ENCODE results near the gene TGFB1. TPM values are rescaled to one million over a fixed set of nuclear protein-coding genes. Genes with fewer than 3 reads are reported as not detected.
A peak's percentile ranks its signal among the peaks of the same experiment; 100 is the strongest.

Gene TGFB1
- total RNA-seq, 1 donor from 2014 or later: 244 TPM

GRCh38 chr19:41320568-41320967 is 33.2 kb downstream of the TGFB1 start:
- H3K9me3 Mint-ChIP-seq (ENCODE audit: unreplicated experiment): no peaks in the 10 kb centered on the region
- peaks cover 33% of the 10 kb centered on the region for H3K36me3 Mint-ChIP-seq (ENCODE audit: unreplicated experiment)
- H3K4me3 Mint-ChIP-seq (ENCODE audit: unreplicated experiment): no peak overlapping the region
- H3K27me3 Mint-ChIP-seq (ENCODE audit: unreplicated experiment): no peaks in the 10 kb centered on the region
- H3K4me1 Mint-ChIP-seq (ENCODE audit: unreplicated experiment): peaks cover 58% of the 10 kb centered on the region
- no peak for TF ChIP-seq CTCF (IDR thresholded peaks at IDR 0.05)
- peak overlapping the region; percentile 100 for H3K27ac Mint-ChIP-seq (ENCODE audit: unreplicated experiment)
- DNase-seq (ENCODE audit: extremely low spot score, unreplicated experiment): no peak

GRCh38 chr19:41320185-41320518 is 33.6 kb downstream of the TGFB1 start:
- no peak for DNase-seq (ENCODE audit: extremely low spot score, unreplicated experiment)
- no peaks in the 10 kb centered on the region for H3K27me3 Mint-ChIP-seq (ENCODE audit: unreplicated experiment)
- H3K4me3 Mint-ChIP-seq (ENCODE audit: unreplicated experiment): no peak overlapping the region
- peaks cover 33% of the 10 kb centered on the region for H3K36me3 Mint-ChIP-seq (ENCODE audit: unreplicated experiment)
- H3K4me1 Mint-ChIP-seq (ENCODE audit: unreplicated experiment): peaks cover 54% of the 10 kb centered on the region
- no peak for TF ChIP-seq CTCF (IDR thresholded peaks at IDR 0.05)
- peak overlapping the region; percentile 47 for H3K27ac Mint-ChIP-seq (ENCODE audit: unreplicated experiment)
- H3K9me3 Mint-ChIP-seq (ENCODE audit: unreplicated experiment): no peaks in the 10 kb centered on the region

GRCh38 chr19:41319500-41320184 is 34.1 kb downstream of the TGFB1 start:
- Mint-ChIP-seq H3K27me3 (ENCODE audit: unreplicated experiment) (no peaks in the 10 kb centered on the region), H3K4me3 (ENCODE audit: unreplicated experiment) (no peak overlapping the region), H3K27ac (ENCODE audit: unreplicated experiment) (peak overlapping the region; percentile 47), H3K36me3 (ENCODE audit: unreplicated experiment) (peaks cover 33% of the 10 kb centered on the region), H3K9me3 (ENCODE audit: unreplicated experiment) (no peaks in the 10 kb centered on the region), H3K4me1 (ENCODE audit: unreplicated experiment) (peaks cover 48% of the 10 kb centered on the region)
- no peak for TF ChIP-seq CTCF (IDR thresholded peaks at IDR 0.05)
- no peak for DNase-seq (ENCODE audit: extremely low spot score, unreplicated experiment)

GRCh38 chr19:41318696-41319499 is 34.8 kb downstream of the TGFB1 start:
- Mint-ChIP-seq H3K4me3 (ENCODE audit: unreplicated experiment) (no peak overlapping the region), H3K27me3 (ENCODE audit: unreplicated experiment) (no peaks in the 10 kb centered on the region), H3K9me3 (ENCODE audit: unreplicated experiment) (no peaks in the 10 kb centered on the region), H3K27ac (ENCODE audit: unreplicated experiment) (peak overlapping the region; percentile 14), H3K36me3 (ENCODE audit: unreplicated experiment) (peaks cover 33% of the 10 kb centered on the region), H3K4me1 (ENCODE audit: unreplicated experiment) (peaks cover 41% of the 10 kb centered on the region)
- no peak for DNase-seq (ENCODE audit: extremely low spot score, unreplicated experiment)
- TF ChIP-seq CTCF (IDR thresholded peaks at IDR 0.05): no peak

- H3K36me3 Mint-ChIP-seq (ENCODE audit: unreplicated experiment): peaks cover 38% of the 10 kb centered on the region
- no peak overlapping the region for H3K27ac Mint-ChIP-seq (ENCODE audit: unreplicated experiment)
- no peak overlapping the region for H3K4me3 Mint-ChIP-seq (ENCODE audit: unreplicated experiment)
- no peaks in the 10 kb centered on the region for H3K9me3 Mint-ChIP-seq (ENCODE audit: unreplicated experiment)
- TF ChIP-seq CTCF (IDR thresholded peaks at IDR 0.05): no peak
- H3K27me3 Mint-ChIP-seq (ENCODE audit: unreplicated experiment): no peaks in the 10 kb centered on the region
- DNase-seq (ENCODE audit: extremely low spot score, unreplicated experiment): no peak
- peaks cover 37% of the 10 kb centered on the region for H3K4me1 Mint-ChIP-seq (ENCODE audit: unreplicated experiment)
These were observed 37.3 kb downstream of the TGFB1 start for GRCh38 chr19:41316306-41316920.

Measured in osteocyte (in vitro differentiated cells).